Epidermal melanocyte (primary cell): Measurements from ENCODE around the gene SPHK1.

Experiments
- DNase-seq: peaks from one replicate; pipeline ENCODE4 v3.0.0; 2011; ENCODE audit warnings: low spot score; ENCODE audit not compliant: insufficient read length

Gene SPHK1

GRCh38 chr17:76363107-76363842 is 21.1 kb upstream of the SPHK1 start:
- DNase-seq, result no peak

- no peak for DNase-seq
Measured at GRCh38 chr17:76365256-76365903, 19.0 kb upstream of the SPHK1 start.

- no peak for DNase-seq
Measured at GRCh38 chr17:76366247-76366646, 18.2 kb upstream of the SPHK1 start.

GRCh38 chr17:76367642-76368041 is 16.8 kb upstream of the SPHK1 start:
- DNase-seq, result no peak

GRCh38 chr17:76368545-76368944 is 15.9 kb upstream of the SPHK1 start:
- no peak for DNase-seq

- no peak for DNase-seq
Measured at GRCh38 chr17:76369379-76369778, 15.0 kb upstream of the SPHK1 start.

- no peak for DNase-seq
Measured at GRCh38 chr17:76369804-76370203, 14.6 kb upstream of the SPHK1 start.

GRCh38 chr17:76370261-76370993 is 14.0 kb upstream of the SPHK1 start:
- peak; percentile 86 for DNase-seq

GRCh38 chr17:76371656-76372628 is 12.5 kb upstream of the SPHK1 start:
- no peak for DNase-seq

- no peak for DNase-seq
Measured at GRCh38 chr17:76376318-76377133, 7.9 kb upstream of the SPHK1 start.

- DNase-seq, result no peak
Measured at GRCh38 chr17:76378548-76379274, 5.7 kb upstream of the SPHK1 start.

- no peak for DNase-seq
Measured at GRCh38 chr17:76379275-76379641, 5.2 kb upstream of the SPHK1 start.

- DNase-seq, result no peak
Measured at GRCh38 chr17:76379646-76380376, 4.6 kb upstream of the SPHK1 start.

- no peak for DNase-seq
Measured at GRCh38 chr17:76381633-76382350, 2.6 kb upstream of the SPHK1 start.

- no peak for DNase-seq
Measured at GRCh38 chr17:76382351-76382802, 2.0 kb upstream of the SPHK1 start.

- no peak for DNase-seq
Measured at GRCh38 chr17:76382803-76383545, 1.4 kb upstream of the SPHK1 start.

- peak; percentile 56 for DNase-seq
Measured at GRCh38 chr17:76383546-76384221, 725 bp upstream of the SPHK1 start.
